Smooth muscle cell of the brain vasculature (primary cell): ENCODE measurements around the gene MYO5B.
"Not testable (repeated sequence)": the region's sequence is repeated elsewhere in the genome, so short reads cannot be mapped to it uniquely, and the experiment has no call there.

Experiments
- DNase-seq: peaks from one replicate; pipeline ENCODE4 v3.0.0-alpha.2; 2012; ENCODE audit warnings: low read depth, low spot score

Gene MYO5B

DNA sequence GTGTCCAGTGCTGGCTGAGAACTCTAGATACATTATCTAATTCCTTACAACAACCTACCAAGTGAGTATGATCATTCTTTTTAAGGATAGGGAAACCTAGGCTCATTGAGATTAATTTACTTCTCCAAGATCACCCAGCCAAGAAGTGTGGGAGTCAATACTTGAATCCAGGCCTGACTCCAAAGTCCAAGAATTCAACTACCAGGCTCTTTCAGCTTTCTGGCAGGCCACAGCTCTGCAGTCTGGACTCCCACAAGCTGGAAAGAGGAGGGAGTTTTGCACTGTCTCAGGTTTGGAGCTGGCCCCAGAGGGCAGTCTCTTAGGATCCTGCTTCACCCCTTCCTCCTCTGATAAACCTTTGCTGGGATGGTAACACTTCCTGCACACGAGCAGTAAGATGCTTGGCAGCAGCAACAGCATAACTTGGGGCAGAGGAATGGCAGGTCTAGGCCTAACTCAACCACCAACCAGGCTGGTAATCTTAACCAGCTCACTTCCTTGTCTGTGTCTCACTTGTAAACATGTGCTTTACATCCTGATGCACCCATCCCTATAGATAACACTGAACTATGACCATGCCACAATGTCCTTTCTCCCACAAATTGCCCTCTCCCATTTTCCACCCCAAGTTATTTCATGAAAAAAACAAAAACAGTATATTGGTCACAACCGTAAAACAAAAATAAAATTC lies 270.5 kb downstream of the MYO5B start:
- DNase-seq: no peak

DNA sequence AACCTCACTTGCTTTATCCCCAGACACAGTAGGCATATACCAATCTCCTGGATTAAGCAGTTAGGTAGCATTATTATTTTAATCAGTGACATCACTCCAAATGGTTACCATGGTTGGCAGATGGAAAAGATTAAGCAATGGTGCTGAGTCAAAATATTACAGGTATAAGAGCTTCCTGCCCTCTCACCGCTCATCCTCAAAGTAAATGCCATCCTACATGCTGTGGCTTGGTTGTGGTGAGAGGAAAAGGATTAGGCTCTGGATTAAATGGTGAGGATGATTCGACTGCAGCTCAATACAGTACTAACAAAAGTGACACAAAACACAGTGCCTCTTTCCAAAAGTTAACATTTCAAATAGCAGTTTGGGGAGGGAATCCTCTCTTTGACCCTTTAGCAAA lies 272.7 kb downstream of the MYO5B start:
- no peak for DNase-seq

DNA sequence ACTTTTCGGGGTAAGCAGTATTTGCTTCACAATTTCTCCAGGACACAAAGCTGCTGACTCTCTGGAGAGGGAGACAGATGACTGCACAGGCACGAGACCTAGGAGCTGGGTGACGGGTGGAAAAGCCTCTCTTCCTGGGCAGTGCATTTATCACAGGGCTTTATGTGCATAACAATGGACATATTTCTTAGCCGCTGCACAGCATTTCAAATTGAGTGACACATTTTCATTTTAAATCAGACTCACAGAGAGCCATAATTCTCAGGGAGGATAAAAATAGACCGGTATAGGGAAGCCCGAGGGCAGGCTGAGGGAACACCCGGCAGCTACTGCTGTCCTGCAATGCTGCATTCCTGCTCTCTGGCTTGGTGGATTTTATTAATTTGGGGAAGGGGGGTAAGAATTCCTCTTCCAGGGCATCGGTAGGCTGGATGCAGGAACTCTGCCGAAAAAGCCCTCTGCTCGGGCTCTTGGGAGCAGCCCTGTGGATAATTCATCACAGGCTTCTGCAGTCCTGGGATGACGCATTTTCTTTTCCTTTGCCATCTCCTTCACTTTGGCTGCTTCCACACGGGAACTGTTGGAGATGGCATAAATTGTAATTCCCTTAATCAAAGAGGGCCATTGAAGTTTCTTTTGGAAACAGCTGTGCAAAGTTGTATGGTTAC lies 273.5 kb downstream of the MYO5B start:
- no peak for DNase-seq

DNA sequence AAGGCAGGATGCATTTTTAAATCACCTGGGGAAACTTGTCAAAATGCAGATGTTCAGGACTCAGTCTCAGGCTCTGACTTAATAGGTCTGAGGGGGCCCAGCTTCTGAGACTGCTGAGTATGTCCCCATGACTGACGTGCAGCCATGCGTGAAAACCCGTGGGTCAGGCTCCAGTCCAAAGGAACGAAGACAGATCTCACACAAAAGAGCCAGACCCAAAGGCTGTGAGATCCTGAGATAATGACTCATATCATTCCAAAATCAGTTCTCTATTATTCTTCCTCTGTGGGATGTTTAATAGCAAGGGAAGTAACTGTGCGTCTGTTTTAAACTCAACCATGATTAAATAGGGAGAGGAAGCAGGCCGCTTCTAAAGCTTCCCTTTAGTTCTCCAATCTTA lies 274.2 kb downstream of the MYO5B start:
- no peak for DNase-seq

DNA sequence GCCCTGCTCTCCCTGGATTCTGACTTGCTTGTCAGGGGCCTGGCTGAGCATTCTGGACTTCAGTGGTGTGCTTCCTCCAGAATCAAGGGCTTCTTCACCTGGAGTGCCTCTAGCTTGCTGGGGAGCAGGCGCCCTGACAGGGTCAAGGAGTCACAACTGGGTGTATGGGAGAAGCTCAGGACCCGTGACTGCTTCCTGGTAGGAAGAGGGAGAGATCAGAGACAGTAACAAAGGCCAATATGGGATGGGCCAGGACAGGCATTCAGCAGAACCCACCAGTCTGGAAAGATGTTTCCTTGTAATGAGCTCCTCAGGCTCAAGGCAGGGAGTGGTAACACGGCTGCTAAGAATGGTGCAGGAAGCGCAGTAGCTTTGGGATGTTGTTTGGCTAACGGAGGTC lies 277.2 kb downstream of the MYO5B start:
- DNase-seq: no peak

DNA sequence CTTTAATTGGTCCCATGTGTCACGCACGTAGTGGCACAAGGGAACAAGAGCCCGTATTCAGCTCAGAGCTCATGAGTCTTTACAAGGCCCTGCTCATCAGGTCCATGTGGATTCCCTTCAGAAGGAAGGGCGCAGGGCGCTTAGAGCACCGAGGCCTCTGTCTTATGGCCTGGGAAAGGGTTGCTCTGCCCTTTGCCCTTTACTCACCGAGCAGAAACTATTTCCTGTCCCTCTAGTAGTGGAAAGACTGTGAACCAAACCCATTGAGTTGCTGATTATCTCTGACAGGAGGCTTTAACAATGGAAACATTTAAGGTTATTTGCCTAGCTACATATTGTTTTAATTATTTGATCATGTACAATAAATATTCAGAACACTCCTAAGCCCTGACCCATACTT lies 279.6 kb downstream of the MYO5B start:
- DNase-seq: no peak

DNA sequence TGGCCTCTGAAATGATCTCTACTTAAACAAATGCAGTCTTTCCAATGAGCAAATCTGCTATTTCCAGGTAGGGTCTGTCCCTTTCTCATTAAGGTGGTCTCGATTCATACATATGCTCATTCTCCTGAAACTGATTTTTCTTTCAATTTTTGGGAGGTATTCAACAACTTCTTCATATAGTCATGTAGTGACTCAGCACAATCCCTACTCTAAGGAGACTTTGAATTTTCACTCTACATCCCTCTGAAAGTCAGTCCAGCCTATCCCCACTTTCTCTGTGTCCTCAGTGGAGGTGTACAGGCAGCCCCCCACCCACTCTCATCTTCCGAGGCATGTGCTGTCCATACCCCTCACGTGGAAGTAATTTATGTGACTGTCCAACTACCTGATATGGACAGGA lies 281.7 kb downstream of the MYO5B start:
- DNase-seq: no peak

DNA sequence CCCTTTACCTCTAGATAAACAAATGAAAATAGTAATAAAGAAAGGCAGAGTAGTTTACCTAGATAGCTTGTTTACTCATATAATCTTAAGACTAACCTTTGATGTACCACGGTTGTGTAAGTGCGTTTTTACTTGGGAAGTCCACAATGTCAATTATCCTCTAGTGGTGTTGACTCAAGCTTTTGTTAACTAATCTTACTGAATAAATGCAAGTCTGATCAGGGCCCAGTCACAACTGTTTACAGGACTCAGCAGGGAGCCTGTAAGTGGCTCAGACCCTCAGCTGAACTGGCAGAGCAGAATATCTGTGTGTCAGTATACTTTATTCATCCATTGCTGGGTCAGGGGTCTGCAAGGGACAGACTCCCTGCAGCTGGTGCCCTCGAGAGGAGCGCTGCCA lies 283.5 kb downstream of the MYO5B start:
- DNase-seq: no peak

DNA sequence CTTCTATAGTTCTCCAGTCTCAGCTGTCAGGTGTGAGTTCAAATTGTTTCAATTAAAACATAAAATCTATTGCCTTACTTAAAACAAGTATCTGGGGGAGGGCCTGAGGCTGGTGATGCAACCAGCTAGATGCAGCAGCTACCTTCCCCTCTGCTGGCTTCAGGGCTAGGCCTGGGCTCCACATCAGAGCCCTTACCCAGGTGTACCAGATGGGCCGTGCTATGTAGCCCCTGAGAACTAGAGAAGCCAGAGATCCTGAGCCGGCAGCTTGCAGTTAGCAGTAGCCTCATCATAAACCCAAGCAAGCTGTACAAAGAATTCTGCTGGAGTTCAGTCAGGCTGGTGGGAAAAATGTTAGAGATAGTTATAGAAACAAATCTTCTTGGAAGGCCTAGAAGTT lies 284.0 kb downstream of the MYO5B start:
- DNase-seq: no peak

DNA sequence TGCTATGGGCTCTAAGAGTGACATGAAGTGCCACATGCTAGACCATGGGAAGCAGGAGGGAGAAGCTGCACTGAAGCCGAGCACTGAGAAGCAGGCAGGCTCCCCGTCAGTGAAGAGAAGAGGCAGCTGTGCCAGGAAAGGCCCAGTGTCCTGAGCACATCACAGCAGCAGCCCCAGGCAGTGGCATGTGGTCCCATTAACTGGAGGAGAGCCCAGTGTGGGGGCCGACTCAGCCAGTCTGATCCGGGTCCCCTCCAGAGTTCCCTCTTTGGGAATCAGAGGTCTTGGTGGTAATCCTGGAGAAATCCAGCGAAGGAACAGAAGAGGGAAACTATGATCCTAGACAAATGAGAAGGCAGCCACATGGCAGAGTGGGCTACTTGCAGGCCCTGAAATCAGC lies 284.9 kb downstream of the MYO5B start:
- DNase-seq: no peak

DNA sequence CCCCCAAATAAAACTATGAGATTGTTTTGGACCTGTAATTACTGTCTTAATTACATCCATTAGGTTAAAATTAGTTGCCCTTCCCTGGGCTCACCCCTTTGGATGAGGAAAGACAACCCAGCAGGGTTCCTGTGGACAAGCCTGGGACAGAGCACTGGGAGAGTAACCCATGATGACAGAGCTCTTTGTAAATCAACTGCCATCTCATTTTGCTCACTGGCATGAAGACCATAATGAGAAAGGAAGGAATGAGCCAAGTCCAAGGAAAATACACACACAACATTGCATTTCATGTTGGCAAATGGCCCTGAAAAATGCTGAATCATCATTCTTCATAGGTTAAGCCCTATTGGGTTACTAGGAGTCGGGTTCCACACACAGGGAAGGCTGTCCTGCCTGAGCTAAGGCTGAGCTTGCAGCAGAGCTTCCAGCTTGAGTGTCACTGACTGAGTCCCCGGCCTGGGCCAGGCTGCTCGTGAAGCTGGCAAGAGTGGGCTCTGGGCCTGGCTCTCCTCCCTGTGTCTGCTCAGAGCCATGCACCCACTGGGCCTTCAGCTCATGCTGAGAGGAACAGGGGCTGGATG lies 287.5 kb downstream of the MYO5B start:
- DNase-seq: no peak

DNA sequence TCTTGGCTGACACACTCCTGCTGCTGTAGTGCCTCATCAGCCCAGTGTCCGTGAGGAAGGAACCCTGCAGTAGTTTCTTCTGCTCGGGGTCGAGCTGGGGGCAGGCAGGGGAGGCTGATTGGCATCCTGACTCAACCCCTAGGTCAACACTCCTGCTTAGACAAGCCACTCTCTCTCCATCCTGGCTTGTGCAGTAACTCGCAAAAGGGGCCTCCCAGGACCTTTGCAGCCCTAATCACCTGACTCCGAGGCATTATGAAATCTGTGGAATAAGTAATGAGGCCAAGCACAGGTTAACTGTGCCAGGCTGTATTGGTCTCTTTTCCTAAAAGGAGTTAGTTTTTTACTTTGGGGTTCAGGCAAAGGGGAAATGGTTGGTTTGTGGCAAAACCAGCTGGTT lies 289.2 kb downstream of the MYO5B start:
- no peak for DNase-seq

DNA sequence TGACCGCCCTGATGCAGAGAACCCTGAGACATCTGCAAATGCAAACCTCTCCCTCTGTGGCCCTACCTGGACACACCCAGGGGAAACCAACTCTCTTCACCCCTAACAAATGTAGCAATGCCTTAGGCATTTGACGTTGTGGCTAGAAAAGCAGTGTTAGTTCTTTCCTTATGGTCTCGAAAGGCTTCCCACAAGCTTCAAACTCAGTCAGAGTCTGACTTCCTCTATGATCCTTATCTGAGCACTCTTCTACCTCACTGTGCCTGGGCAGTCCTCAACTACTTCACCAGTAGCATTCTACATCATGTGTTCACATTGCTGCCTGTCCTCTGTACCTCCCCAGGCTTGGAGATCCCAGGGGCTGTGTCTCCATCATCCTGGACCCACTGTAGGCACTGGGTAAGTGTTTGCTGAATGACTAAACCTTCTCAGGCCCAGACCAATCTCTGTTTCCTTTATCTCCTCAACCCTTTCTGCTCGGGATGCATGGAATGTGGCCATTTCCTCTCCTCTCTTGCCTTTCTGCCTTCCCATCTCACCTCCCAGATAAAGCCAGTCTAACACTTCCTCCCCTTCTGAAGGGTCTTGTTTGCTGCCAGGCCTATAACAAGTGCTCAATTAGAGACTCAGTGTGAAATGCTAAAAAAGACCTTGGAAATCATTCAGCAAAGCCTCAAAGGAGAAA lies 289.9 kb downstream of the MYO5B start:
- no peak for DNase-seq

DNA sequence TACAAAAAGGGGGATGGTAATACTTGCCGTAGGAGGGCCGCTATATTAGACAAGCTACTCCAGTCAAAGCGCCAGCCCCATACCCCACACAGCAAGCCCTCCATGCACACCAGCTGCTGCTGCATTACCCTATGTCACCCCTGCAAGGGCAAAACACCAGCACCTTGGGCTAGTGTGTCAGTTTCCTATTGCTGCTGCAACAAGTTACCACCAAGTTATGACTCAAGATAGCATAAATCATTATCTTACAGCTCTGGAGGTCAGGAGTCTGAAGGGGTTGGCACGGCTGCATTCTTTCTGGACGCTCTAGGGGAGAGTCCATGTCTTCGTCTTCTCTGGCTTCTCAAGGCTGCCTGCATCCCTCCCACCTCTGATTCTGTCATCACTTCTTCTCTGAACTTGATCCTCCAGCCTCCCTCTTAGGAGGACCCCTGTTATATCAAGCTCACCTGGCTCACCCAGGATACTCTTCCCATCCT lies 293.0 kb downstream of the MYO5B start:
- no peak for DNase-seq

DNA sequence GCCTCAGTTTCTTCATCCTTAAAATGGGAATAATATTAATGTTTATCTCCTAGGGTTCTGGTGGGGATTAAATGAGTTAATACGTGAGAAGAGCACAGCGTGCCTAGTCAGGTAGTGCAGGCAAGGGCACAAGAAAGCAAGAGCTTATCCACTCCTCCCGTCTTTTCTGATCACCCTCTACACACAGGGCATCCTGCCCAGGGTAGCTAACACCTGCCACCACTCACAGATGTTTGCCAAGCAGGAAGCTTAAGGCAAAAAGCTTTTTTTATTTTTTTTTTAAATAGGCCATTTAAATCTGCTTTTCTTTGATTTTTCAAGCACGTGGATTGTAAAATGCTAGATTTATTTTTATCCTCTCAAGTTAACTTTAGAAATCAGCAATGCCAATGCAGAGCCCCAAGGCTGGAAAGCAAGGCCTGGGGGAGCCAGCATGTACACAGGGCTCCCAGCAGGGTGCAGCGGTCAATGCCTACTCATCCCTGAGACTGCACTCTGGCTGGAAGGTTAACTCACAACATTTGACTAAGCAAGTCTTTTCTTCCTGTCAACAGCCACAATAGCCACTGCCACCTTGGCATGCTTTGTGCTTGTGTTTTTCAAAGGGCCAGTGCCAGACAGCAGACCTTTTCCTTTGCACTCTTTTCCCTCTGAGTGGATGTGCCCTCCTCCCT lies 295.2 kb downstream of the MYO5B start:
- no peak for DNase-seq

DNA sequence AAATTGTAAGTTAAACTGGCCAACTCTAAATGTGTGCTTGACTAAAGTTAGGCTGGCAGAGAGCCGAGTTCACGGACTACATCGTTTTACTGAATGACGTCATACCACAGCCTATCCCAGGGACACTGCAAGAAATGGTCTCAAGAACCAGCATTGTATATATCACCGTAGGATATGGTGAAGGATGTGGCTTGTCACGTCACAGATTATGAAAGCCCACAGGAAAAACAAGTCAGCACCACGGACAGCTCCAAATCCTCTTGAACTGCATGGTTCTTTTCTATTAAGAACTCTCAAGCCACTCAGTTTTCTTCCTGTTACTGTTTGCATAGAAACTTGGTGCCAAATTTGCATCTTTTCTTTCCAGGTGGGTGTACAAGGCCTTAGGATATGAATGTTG lies 296.5 kb downstream of the MYO5B start:
- DNase-seq: peak; percentile 52

DNA sequence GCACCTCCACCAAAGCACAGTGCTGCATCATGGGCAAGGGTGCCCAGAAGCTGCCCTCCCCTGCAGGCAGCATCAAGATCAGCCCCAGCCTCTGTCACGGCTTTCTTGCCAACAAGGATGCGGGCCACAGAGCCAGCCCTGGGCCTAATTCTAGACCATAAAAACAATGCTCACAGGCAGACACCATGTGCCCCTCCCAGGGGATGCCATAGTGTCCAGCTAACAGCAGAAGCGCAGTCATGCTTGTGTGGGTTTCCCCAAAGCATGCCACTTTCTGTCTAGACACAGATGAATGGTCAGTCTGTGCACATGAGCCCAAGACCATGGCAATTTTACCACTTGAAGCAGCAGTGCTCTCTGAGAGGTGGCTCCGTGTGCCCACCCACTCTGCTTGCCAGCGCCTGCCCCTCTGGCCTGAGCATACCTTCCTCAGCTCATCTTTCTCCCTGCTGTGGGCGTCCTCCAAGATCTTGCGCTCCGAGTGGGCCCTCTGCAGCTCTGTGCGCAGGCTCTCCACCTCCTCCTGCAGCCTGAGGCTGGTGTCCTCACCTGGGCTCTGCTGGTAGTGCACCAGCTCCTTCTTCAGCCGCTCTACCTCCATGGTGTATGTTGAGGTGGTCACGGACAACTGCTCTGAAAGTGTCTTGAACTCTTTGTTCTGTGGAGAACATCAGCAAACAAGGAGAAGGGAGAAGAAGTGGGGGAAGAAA lies 300.3 kb downstream of the MYO5B start:
- no peak for DNase-seq

DNA sequence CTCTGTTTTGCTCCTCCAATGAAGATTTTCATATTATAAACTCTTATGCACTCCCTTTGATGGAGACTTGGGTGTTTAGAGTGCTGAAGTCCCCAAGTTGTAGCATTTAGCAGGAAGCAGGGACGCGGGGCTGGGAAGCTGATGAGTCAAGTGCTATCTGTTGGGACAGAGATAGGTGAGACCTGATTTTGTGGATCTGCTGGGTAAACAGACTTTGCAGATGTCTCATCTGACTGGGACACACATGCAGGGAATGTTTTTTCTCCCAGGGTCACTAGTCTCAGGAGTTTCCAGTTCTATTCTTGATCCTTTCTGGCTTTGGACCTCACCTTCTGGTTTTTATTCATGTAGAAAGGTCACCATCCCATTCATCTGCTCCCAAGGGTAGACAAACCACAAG lies 301.9 kb downstream of the MYO5B start:
- DNase-seq: no peak

DNA sequence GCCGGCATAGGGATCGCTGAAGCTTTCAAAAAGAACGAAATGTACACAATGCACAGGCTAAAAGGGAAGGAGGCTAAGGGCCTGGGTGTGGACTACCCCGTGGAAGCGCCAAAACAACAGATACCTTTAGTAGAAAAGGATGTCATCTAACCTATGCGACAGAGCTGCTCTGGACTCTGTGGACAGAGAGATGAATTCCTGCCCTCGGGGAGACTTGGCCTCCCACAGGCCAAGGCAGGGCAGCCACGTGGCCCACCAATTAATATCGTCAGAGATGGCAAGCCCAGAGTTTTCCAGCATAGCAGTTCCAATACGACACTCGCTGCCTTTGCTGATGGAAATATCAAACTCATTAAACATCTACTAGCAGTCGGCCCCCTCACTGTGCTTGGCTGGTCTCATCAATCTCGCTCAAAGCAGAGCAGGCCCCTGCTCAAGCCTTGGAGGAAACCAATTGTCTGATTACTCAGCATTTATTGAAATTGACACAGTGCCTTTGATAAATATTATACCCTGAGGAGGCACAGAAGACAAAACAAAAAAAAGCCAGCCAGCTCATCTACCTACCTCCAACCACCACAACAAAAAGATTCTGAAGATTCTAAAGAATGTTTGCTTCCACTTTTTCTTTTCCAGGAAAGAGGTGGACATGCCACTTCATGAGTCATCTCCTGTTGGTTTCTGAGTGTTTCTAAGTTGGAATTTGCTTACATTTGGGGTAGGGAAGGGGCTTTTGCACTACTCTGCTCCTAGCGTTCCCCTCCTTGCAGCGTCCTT lies 302.6 kb downstream of the MYO5B start:
- DNase-seq: no peak

DNA sequence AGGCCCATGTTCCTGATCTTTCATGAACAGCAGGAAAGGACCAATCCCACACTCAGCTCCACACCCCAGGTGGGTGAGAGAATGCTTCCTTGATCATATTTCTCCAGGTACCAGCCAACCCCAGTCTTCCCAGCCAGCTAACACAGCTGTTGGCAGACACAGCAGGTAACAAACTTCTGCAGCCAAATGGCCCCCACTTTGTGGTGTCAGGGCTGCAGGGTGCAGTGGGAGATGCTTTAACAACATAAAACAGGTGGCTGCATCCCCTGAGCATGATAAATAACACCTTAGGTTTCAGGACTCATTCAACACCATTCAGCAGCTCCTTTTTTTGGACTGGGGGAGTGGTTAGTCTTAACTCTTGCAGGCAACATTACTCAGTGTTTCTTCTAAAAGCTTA lies 304.9 kb downstream of the MYO5B start:
- DNase-seq: no peak

DNA sequence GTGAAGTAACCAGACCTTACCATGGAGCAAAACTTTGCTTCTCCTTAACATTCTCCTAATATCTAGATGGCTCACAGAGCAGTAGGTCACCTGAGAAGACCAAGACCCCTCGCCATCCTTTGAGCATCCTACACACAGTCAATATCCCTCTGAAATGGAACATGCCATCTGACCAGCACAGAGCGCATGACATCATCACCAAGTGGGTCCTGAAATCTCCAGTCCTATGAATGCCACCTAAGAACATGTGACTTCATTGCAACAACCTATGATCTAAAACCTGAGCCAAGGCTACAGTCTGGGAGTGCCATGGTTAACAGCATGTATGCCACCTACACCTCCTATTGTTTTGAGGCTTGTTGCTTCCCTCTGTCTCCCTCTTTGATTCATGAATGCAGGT lies 305.4 kb downstream of the MYO5B start:
- not testable (repeated sequence) for DNase-seq
